ENCODE data around the gene DRD1.

- TF ChIP-seq CTCF (IDR thresholded peaks at IDR 0.05) (no peak), POLR2A (IDR thresholded peaks at IDR 0.05) (no peak)
These were observed 40.3 kb upstream of the DRD1 start for GRCh38 chr5:175484322-175484721.

All from uterus (tissue), 2 donors.